IgD-negative memory B cell (primary cell): ENCODE results near the gene NMNAT3. TPM values are rescaled to one million over a fixed set of nuclear protein-coding genes. Genes with fewer than 3 reads are reported as not detected.

Experiments used
- H3K27ac Mint-ChIP-seq, 3 donors: one replicate each; pipeline ENCODE4 v1.8.0; 2020 to 2022; ENCODE audit warnings: mild to moderate bottlenecking in 3 of 3, mixed read lengths in 3 of 3, moderate library complexity in 1 of 3
- H3K27me3 Mint-ChIP-seq: one replicate; pipeline ENCODE4 v1.8.0; 2021; ENCODE audit warnings: mixed read lengths
- H3K36me3 Mint-ChIP-seq: one replicate; pipeline ENCODE4 v1.8.0; 2020; ENCODE audit warnings: mild to moderate bottlenecking, mixed read lengths
- H3K4me1 Mint-ChIP-seq, 3 donors: one replicate each; pipeline ENCODE4 v1.8.0; 2020 to 2022; ENCODE audit warnings: mixed read lengths in 3 of 3, mild to moderate bottlenecking in 1 of 3
- H3K4me3 Mint-ChIP-seq, 4 donors: one replicate each; pipeline ENCODE4 v1.8.0; 2020 to 2022; ENCODE audit warnings: mild to moderate bottlenecking in 4 of 4, mixed read lengths in 4 of 4, moderate library complexity in 3 of 4
- H3K9me3 Mint-ChIP-seq, 3 donors: one replicate each; pipeline ENCODE4 v1.8.0; 2020 to 2021; ENCODE audit warnings: mixed read lengths in 3 of 3, mild to moderate bottlenecking in 1 of 3
- polyA plus RNA-seq: library from polyadenylated mRNA; unstranded; fragments of 300-500 nt; fragmentation: Illumina TruSeq; gene quantifications from one replicate; pipeline ENCODE4 v1.2.3, GENCODE V29; 2021

The NMNAT3 gene
- polyA plus RNA-seq, 1 donor from 2014 or later = 0.89 TPM

DNA sequence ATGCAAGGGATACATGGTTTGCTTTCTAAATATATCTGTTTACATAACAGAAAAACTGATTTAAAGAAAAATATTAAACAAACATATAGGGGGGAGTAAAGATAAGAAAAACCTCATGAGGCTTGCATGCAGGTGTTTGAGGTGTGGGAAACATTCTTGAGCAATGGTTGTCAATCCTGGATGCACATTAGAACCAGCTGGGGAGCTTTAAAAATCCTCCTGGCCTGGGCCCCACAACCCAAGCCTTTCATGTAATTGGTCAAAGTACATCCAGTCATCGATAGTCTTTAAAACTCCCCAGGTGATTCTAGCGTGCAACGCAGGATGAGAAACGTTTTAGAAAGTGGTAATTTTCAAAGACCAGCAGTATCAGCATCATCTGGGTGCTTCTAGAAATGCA, 18.3 kb downstream of the NMNAT3 start:
- Mint-ChIP-seq H3K27me3 (no peaks in the 10 kb centered on the region), H3K4me3 (no peak overlapping the region), H3K4me1 (no peaks in the 10 kb centered on the region), H3K27ac (no peak overlapping the region), H3K9me3 (no peaks in the 10 kb centered on the region), H3K36me3 (peaks cover 4% of the 10 kb centered on the region)

DNA sequence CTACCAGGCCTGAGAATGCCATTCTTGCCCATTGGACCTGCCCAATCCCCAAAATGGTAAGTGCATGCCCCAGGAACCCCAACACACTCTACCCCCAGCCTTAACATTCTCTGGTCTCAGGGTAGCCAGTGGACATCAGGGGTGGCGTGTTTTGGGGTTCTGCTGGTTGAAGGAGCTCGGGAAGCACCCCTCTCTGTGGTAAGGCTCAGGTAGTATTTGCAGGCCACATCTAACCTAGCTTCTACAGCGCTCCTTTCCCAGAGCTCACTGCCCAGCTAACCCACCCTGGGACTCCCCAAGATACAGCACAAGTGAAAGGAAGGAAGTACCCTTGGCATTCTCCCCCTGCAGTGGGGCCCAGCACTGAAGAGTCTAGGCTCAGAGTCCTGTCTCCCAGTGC, 19.8 kb downstream of the NMNAT3 start:
- Mint-ChIP-seq H3K9me3 (no peaks in the 10 kb centered on the region), H3K27ac (no peak overlapping the region), H3K27me3 (no peaks in the 10 kb centered on the region), H3K36me3 (peaks cover 4% of the 10 kb centered on the region), H3K4me1 (no peaks in the 10 kb centered on the region), H3K4me3 (no peak overlapping the region)

DNA sequence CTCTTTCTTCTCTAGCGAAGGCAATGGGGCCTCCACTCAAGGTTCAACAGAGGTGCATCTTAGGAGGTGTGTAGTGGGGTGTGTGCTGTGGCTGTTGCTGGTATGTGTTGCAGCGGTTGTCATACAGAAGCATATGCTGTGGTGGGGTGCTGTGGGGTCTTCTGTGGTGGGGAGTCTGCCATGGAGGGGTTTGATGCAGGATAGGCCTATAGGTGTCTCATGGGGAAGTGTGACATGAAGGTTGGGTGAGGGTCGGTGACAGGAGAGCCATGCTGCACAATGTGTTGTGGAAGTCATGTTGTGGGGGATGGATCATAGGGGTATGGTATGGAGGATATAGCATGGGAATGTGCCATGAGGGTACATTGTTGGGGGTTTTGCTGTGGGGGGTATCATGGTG, 20.3 kb downstream of the NMNAT3 start:
- no peaks in the 10 kb centered on the region for H3K9me3 Mint-ChIP-seq
- no peaks in the 10 kb centered on the region for H3K27me3 Mint-ChIP-seq
- H3K4me3 Mint-ChIP-seq = no peak overlapping the region
- H3K4me1 Mint-ChIP-seq = no peaks in the 10 kb centered on the region
- no peak overlapping the region for H3K27ac Mint-ChIP-seq
- H3K36me3 Mint-ChIP-seq = peaks cover 4% of the 10 kb centered on the region

DNA sequence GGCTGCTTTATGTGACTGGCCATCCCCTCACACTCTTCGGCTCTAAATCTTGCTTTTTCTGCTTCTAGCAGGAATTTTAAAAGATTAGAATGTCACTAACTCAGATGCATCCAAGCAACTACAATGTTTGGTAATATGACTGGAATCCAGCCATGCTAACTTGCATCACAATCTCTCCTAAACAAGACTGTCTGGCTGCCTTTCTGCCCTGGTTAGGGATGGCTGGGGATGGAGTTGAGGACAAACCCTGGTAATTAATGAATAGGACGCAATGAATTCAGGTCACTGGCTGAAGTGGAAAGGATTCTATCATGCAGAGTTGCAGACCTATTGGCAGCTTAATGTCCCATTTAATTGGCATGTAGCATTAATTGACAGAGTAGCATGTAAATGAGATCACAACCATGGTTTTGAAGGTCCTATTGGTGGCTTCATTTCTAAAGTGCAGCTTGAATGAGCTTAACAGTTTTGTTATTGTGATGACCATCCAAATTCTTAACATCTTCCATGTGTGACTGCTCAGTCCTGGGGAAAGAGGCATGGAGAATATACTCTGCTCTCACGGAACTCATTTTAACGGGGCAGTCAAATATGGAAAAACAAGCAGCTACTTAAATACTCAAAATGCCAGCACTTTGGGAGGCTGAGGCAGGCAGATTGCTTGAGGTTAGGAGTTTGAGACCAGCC, 21.7 kb downstream of the NMNAT3 start:
- Mint-ChIP-seq H3K36me3 (peaks cover 1% of the 10 kb centered on the region), H3K27ac (no peak overlapping the region), H3K4me3 (no peak overlapping the region), H3K4me1 (no peaks in the 10 kb centered on the region), H3K9me3 (no peaks in the 10 kb centered on the region), H3K27me3 (no peaks in the 10 kb centered on the region)

DNA sequence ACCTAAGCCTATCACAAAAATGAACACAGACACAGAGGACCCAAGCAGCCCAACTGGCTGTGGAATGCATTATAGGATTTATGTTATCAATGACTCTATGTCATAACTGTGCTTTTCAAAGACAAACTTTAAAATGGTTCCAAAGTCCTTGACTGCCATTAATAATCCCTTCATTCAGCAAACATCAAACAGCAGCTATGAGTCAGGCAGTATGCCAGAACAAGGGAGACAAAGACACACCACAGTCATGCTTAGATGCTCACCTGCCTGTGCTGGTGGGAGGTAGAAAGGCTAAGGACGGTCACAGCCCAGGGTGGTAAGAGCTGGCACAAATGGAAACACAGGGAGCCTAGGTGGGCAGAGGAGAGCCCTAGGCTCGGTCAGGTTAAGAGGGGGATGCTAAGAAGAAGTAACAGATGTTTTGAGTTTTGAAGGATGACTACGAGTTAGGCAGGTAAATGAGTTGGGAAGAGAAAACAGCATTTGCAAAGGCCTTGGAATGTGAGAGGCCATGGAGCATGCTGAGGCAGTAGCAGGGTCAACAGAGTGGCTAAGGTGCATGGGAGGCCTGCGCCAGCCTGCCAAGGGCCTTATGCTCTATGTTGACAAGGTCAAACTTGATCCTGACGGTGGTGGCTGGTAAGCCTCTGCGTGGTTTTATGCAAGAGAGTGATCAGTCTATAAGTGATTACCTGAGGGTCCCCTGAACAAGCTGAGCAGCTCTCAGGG, 23.0 kb downstream of the NMNAT3 start:
- Mint-ChIP-seq H3K9me3 (no peaks in the 10 kb centered on the region), H3K36me3 (no peaks in the 10 kb centered on the region), H3K4me3 (no peak overlapping the region), H3K27ac (no peak overlapping the region), H3K27me3 (no peaks in the 10 kb centered on the region), H3K4me1 (no peaks in the 10 kb centered on the region)

DNA sequence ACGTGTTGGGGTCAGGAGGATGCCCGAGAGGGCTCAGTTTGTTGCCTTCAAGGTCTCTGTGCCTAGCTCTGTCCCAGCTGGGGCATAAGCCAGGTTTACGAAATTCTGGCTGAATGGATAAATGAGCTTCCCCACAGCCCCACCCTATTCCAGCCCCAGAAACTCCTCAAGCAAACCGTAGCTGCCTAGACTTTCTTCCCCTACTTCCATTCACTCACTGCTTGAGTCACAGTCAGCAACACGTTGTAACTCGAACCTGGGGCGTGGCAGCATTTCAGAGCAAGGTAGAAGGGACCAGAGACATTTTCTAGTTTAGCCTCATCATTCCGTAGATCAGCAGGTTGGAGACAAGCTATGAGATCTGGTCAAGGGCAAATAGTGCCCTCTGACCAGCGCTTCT, 24.2 kb downstream of the NMNAT3 start:
- Mint-ChIP-seq H3K27ac (no peak overlapping the region), H3K4me1 (no peaks in the 10 kb centered on the region), H3K27me3 (no peaks in the 10 kb centered on the region), H3K4me3 (no peak overlapping the region), H3K9me3 (no peaks in the 10 kb centered on the region), H3K36me3 (no peaks in the 10 kb centered on the region)

DNA sequence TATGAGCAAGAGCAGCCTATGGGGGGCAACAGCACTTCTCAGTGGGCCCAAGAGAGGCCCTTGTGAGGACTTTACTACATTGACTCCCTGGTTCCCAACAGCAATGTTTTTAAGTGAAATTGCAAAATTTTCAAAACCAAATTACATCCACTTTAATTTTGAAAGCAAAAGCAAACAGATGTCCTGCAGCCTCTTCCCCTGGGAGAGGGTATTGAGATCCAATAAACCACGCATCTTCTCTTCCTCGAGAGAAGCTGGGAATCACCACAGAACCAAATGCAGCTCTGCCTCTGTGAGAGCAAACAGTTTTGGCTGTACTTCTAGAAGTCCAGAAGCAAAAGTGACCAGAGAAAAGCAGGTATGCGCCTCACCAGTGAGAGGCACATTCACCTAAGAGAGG, 25.2 kb downstream of the NMNAT3 start:
- Mint-ChIP-seq H3K4me1 (no peaks in the 10 kb centered on the region), H3K27ac (no peak overlapping the region), H3K36me3 (no peaks in the 10 kb centered on the region), H3K27me3 (no peaks in the 10 kb centered on the region), H3K9me3 (peaks cover 0 to 2% (median 1%) of the 10 kb centered on the region in 3 donors), H3K4me3 (no peak overlapping the region)

DNA sequence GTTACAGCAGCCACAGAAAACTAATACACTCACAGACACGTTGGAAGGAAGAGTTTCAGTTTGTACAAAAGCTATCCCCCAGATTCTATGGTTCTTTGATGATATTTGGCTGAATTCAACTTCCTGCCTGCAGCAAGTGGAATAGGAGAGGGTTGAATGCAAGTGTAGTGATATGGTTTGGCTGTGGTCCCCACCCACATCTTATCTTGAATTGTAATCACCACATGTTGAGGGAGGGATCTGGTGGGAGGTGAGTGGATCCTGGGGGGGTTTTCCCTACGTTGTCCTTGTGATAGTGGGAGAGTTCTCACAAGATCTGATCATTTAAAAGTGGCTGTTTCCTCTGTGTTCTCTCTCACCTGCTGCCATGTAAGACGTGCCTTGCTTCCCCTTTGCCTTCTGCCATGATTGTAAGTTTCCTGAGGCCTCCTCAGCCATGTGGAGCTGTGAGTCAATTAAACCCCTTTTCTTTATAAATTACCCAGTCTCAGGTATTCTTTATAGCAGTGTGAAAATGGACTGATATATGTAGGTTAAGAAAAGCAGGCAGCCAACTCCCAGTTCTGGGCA, 29.8 kb downstream of the NMNAT3 start:
- peaks cover 1 to 6% (median 6%) of the 10 kb centered on the region in 3 donors for H3K9me3 Mint-ChIP-seq
- no peaks in the 10 kb centered on the region for H3K4me1 Mint-ChIP-seq
- no peaks in the 10 kb centered on the region for H3K27me3 Mint-ChIP-seq
- no peaks in the 10 kb centered on the region for H3K36me3 Mint-ChIP-seq
- H3K4me3 Mint-ChIP-seq = no peak overlapping the region
- no peak overlapping the region for H3K27ac Mint-ChIP-seq

DNA sequence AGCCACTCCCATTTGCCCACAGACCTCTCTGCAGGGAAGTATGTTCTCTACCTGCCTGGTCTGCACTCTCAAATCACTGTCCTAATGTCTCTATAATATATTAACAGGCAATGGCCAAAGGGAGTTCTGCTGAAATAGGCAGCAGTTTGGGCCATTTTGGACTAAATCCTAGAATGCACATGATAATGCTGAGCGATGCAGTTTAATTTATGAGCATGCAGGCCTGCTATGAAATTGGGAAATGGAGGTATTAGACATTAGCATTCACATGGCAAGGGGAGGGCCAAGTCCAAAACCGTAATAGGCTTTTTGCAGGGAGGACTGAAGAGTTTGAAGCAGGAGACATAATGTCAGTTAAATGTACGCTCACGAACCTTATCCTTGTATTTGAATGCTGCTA, 31.3 kb downstream of the NMNAT3 start:
- H3K36me3 Mint-ChIP-seq = no peaks in the 10 kb centered on the region
- H3K4me1 Mint-ChIP-seq = no peaks in the 10 kb centered on the region
- H3K27me3 Mint-ChIP-seq = no peaks in the 10 kb centered on the region
- no peak overlapping the region for H3K27ac Mint-ChIP-seq
- H3K9me3 Mint-ChIP-seq = peaks cover 1 to 6% (median 6%) of the 10 kb centered on the region in 3 donors
- H3K4me3 Mint-ChIP-seq = no peak overlapping the region

DNA sequence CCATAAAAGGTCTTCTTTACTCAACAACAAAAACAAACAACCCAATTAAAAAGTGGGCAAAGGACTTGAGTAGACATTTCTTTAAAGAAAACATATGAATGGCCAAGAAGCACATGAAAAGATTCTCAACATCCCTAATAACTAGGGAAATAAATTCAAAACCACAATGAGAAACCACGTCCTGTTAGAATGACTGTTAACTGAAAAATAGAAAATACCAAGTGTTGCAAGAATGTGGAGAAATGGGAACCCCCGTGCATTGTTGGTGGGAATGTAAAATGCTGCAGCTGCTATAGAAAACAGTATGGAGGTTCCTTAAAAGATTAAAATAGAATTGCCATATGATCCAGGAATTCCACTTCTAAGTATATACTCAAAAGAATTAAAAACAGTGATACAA, 34.8 kb downstream of the NMNAT3 start:
- H3K4me3 Mint-ChIP-seq = no peak overlapping the region
- H3K27ac Mint-ChIP-seq = no peak overlapping the region
- no peaks in the 10 kb centered on the region for H3K27me3 Mint-ChIP-seq
- H3K36me3 Mint-ChIP-seq = no peaks in the 10 kb centered on the region
- no peaks in the 10 kb centered on the region for H3K4me1 Mint-ChIP-seq
- peaks cover 0 to 8% (median 6%) of the 10 kb centered on the region in 3 donors for H3K9me3 Mint-ChIP-seq

DNA sequence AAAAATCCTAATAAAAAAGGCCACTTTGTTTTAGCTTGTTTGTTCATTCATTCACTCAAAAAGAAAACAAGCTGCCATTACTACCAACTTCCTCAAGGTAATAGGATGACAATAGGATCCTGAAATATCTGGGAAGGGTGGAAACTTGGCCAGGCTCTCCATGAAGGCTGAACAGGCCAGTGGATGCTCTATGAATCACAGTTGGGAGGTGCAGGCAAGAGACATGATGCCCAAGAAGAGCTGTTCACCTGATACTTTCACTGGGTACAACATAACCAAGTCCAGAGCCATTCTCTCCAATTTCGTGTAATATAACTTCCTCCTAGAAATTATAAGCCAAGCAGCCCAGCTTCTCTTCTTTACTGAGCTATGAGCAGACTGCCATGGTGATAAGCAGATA, 37.3 kb downstream of the NMNAT3 start:
- Mint-ChIP-seq H3K4me3 (no peak overlapping the region), H3K9me3 (peaks cover 0 to 6% (median 3%) of the 10 kb centered on the region in 3 donors), H3K36me3 (no peaks in the 10 kb centered on the region), H3K27me3 (no peaks in the 10 kb centered on the region), H3K4me1 (no peaks in the 10 kb centered on the region), H3K27ac (no peak overlapping the region)

DNA sequence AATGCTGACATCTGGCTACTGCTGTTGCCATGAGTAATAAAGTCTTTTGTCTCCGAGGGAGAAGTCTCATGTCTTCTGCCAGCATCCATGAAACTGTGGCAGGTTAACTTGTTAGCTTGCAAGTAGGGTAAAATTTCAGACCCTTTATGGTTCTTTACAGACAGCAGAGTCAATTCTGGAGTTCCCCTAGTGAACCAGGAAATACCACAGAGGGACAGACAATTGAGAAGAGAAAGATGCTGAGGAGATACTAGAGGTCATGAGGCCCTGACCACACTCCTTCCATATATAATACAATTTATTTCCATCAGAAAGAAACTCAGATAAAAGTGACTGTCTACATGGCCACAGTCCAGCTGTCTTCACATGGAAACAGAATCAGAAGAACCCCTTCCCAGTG, 38.1 kb downstream of the NMNAT3 start:
- H3K4me1 Mint-ChIP-seq = no peaks in the 10 kb centered on the region
- no peaks in the 10 kb centered on the region for H3K36me3 Mint-ChIP-seq
- no peak overlapping the region for H3K27ac Mint-ChIP-seq
- peaks cover 0 to 6% (median 3%) of the 10 kb centered on the region in 3 donors for H3K9me3 Mint-ChIP-seq
- H3K27me3 Mint-ChIP-seq = no peaks in the 10 kb centered on the region
- no peak overlapping the region for H3K4me3 Mint-ChIP-seq

DNA sequence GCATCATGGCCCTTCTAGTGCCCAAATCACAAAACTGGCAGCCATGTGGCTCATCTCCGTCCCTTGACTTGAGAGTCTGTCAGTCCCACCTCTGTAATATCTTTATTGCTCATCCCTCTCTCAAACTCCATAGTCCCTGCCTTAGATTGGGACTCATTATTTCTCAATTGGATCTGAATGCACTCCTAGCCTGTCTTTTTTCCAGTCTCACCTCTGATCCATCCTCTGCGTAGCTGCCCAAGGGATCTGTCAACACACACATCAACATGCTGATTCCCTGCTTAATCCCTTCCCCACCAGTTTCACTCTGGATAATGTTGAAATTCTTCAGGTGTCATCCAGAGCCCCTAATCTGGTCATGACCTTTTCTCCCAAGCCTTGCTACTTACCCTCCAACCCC, 39.3 kb downstream of the NMNAT3 start:
- H3K4me1 Mint-ChIP-seq = no peaks in the 10 kb centered on the region
- peaks cover 0 to 2% (median 0%) of the 10 kb centered on the region in 3 donors for H3K9me3 Mint-ChIP-seq
- H3K4me3 Mint-ChIP-seq = no peak overlapping the region
- H3K27me3 Mint-ChIP-seq = no peaks in the 10 kb centered on the region
- no peaks in the 10 kb centered on the region for H3K36me3 Mint-ChIP-seq
- no peak overlapping the region for H3K27ac Mint-ChIP-seq

DNA sequence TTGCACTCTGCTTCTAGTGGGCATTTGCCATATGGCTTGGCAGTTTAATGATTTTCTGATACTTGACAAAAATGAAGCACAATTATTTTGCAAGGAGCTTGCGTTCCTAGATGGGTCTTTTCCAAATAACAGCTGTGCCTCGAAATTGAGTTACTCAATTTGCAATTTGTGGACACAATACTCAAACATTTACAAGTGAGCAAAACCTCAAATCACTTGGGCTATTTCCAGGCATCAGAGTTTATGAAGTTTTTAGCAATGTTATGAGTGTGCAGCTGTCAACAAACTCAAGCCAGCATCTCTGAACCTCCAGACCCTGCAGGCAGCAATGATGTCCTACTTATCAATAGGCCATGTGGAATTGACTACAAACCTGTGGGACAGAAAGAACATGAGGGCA, 41.3 kb downstream of the NMNAT3 start:
- no peak overlapping the region for H3K27ac Mint-ChIP-seq
- peaks cover 2% of the 10 kb centered on the region for H3K36me3 Mint-ChIP-seq
- H3K9me3 Mint-ChIP-seq = peaks cover 0 to 2% (median 0%) of the 10 kb centered on the region in 3 donors
- no peaks in the 10 kb centered on the region for H3K4me1 Mint-ChIP-seq
- no peaks in the 10 kb centered on the region for H3K27me3 Mint-ChIP-seq
- H3K4me3 Mint-ChIP-seq = no peak overlapping the region

DNA sequence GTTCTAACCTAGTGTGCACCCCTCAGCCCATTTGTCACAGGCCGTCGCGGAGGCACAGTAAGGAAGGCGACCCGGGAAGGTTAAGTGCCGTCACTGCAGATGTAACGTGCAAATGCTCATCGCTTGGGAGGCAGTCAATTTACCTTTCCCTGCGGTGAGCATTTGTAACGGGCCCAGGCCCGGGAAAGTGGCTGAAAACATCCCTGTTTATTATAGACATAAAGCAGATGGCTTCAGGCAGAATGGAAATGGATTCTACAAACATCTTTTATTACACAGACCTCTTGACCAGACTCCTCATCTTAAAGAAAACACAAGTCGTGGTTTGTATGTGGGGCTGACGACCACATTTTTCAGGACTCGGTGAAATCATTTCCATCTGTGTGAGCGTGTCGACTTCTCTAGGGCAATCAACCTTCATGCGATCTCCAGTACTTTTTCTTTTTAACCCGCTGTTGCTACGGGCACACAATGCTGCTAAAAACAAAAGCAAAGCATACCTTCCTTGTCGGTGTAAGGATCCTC, 43.6 kb downstream of the NMNAT3 start:
- Mint-ChIP-seq H3K9me3 (peaks cover 0 to 2% (median 0%) of the 10 kb centered on the region in 3 donors), H3K4me1 (no peaks in the 10 kb centered on the region), H3K27ac (no peak overlapping the region), H3K4me3 (no peak overlapping the region), H3K36me3 (peaks cover 2% of the 10 kb centered on the region), H3K27me3 (peaks cover 2% of the 10 kb centered on the region)
